ENCODE data around the gene BLNK.

DNA sequence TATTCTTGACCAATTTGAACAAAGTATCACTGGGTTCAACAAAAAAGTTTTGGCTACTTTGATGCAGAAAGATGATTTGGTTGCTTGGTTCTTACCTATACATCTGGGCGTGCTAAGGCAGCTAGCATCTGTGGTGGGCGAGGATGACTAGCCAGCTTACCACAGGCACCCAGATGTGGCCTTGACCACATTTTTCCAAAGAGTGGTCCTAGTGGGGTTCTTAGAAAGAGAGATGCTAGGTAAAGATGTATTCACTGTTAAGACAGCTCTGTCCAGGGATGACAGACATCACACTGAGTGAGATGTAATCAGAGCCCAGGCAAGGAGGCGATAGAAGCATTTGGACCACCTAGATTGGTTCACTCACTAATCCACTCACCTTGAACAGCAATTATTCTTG lies 33.6 kb upstream of the BLNK start:
- TF ChIP-seq POLR2A (IDR thresholded peaks at IDR 0.05): no peak
- TF ChIP-seq POLR2AphosphoS5 (IDR thresholded peaks at IDR 0.05): no peak
- TF ChIP-seq, protein P1, sequence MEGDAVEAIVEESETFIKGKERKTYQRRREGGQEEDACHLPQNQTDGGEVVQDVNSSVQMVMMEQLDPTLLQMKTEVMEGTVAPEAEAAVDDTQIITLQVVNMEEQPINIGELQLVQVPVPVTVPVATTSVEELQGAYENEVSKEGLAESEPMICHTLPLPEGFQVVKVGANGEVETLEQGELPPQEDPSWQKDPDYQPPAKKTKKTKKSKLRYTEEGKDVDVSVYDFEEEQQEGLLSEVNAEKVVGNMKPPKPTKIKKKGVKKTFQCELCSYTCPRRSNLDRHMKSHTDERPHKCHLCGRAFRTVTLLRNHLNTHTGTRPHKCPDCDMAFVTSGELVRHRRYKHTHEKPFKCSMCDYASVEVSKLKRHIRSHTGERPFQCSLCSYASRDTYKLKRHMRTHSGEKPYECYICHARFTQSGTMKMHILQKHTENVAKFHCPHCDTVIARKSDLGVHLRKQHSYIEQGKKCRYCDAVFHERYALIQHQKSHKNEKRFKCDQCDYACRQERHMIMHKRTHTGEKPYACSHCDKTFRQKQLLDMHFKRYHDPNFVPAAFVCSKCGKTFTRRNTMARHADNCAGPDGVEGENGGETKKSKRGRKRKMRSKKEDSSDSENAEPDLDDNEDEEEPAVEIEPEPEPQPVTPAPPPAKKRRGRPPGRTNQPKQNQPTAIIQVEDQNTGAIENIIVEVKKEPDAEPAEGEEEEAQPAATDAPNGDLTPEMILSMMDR (IDR thresholded peaks at IDR 0.05): no peak

All from stomach (tissue), 4 donors.